GM13976 (cell line): ENCODE results near the gene MTUS2.

Source experiments
- DNase-seq: peaks from one replicate; pipeline ENCODE4 v3.0.0; 2012; ENCODE audit warnings: low spot score
- in situ Hi-C: fragments of 300-500 bp; cut with MboI; formaldehyde crosslinking; loops from one replicate; pipeline ENCODE4 v1.12.0; 2022; ENCODE audit warnings: low sequenced_read_pairs, mixed read lengths, inconsistent platforms; ENCODE audit not compliant: unreplicated experiment
- TF ChIP-seq, protein P1 (sequence below): IDR thresholded peaks from 2 replicates; pipeline ENCODE4 v1.5.1; 2012; ENCODE audit warnings: borderline replicate concordance, mild to moderate bottlenecking; ENCODE audit not compliant: insufficient read depth; ENCODE audit errors: extremely low read depth, missing control alignments, control extremely low read depth

Gene MTUS2

DNA sequence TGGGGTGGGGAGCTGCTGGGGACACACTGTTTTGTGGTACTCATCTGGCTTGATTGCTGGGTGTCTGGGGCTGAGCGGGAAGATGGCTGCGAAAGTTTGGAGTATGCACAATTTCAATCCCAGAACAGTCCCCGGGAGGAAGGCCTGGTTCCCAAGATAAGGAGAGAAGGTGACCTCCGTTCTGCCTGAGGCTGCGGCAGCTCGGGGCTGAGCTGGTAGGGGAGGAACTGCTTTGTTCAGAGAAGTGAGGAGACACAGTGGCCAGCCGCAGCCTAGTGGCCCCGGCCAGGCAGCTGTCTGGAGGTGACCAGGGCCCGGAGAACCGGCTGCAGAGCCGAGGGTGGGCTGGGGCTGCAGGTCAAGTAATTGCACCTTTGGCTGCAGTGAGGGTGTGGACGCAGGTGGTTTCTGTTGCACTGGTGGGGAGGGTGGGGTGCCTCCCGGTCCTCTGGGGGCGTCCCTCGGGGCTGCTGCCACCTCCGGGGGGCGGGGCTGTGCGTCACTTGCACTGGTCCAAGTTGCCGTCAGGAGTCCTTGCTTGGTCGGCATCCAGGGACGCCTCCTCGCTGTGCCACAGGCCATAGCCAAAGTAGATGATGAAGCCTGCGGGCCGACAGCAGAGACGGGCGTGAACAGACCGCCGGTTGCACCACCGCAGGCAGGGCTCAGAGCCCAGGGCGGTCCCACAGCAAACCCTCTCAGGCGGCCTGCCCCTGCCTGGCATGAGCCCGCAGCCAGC is 694.0 kb downstream of the MTUS2 start:
- DNase-seq = no peak
- TF ChIP-seq, protein P1, sequence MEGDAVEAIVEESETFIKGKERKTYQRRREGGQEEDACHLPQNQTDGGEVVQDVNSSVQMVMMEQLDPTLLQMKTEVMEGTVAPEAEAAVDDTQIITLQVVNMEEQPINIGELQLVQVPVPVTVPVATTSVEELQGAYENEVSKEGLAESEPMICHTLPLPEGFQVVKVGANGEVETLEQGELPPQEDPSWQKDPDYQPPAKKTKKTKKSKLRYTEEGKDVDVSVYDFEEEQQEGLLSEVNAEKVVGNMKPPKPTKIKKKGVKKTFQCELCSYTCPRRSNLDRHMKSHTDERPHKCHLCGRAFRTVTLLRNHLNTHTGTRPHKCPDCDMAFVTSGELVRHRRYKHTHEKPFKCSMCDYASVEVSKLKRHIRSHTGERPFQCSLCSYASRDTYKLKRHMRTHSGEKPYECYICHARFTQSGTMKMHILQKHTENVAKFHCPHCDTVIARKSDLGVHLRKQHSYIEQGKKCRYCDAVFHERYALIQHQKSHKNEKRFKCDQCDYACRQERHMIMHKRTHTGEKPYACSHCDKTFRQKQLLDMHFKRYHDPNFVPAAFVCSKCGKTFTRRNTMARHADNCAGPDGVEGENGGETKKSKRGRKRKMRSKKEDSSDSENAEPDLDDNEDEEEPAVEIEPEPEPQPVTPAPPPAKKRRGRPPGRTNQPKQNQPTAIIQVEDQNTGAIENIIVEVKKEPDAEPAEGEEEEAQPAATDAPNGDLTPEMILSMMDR = no peak
- in situ Hi-C loops = no loop called here

DNA sequence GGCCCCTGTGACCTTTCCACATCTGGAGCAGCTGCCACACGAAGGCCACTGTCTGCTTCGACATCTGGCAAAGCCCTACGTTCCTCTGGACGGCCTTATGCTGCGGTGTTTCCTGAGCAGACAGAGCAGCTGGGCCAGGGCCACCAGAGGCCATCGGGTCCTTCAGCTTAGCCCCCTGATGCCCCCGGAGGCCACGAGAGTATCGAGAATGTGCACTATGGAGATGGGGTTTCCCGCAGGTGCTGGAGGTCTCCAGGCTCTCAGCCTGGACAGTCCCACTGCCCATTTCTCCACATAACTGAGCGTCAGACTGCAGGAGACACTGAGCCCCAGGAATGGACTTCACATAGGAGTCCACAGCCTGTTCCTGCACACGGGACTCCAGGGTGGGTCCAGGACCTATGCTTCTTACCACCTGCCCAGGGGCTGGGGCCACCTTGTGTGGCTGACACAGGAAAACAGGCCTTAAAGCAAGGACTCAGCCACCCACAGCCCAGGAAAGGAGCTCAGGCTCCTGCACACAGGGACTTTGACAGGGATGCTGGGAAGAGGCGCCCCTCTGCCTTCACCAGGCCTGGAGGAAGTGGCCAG is 694.7 kb downstream of the MTUS2 start:
- DNase-seq = no peak
- TF ChIP-seq, protein P1 = no peak
- in situ Hi-C loops = no loop called here

DNA sequence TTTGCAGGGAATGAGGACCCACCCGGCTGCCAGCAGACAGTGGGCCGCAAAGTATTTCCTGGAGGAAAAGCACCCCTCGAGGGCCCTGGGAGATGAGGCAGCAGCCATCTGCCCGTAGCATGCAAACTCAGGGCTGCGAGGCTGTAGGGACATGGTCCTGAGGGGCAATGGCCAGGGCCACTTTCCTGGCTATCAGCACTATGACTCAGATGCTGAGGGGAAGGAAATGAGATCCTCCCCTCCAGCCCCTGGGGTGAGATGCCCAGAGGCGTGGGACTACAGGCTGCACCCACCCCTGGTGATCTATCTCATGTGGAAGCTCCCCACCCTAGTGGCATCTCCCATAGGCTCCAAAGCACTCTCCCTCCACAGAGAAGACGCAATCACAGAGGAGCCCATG is 695.2 kb downstream of the MTUS2 start:
- in situ Hi-C loops = no loop called here
- DNase-seq = no peak
- TF ChIP-seq, protein P1 = no peak

DNA sequence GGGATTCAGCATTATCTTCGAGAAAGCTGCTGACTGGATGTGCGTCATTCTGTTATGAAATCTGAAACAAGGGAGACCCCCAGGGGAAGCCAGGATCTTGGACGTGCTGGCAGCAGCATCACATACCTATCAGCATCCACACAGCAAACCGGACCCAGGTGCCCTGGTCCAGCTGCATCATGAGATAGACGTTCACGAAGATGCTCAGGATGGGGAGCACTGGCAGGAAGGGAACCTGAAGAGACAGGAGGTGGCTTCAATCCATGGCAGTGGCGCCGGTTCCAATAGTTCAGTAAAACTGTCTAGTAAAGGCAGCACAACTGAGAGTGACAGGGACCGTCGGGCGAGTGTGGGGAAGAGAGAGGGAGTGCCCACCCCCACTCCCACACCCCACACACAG is 695.9 kb downstream of the MTUS2 start:
- in situ Hi-C loops = no loop called here
- TF ChIP-seq, protein P1 = no peak
- DNase-seq = no peak

DNA sequence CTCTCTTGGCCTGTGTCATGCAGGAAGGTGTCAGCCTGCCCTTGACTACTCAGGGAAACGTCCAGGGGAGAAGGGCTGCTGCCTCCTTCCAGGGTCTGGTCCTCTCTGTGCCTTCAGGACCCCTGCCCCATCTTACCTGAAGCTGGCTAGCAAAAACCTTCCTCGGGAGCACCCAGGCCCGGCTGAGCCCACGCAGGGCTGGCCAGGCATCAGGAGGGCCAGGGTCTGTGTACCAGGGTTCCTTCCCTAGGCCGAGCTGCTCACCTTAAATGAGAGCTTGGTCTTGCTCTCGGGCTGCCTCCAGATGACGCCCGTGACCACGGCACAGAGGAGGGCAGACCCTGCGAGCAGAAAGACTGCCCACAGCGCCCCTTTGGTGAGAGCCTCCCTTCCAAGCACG is 696.7 kb downstream of the MTUS2 start:
- no peak for DNase-seq
- TF ChIP-seq, protein P1 = no peak
- in situ Hi-C loops = no loop called here

DNA sequence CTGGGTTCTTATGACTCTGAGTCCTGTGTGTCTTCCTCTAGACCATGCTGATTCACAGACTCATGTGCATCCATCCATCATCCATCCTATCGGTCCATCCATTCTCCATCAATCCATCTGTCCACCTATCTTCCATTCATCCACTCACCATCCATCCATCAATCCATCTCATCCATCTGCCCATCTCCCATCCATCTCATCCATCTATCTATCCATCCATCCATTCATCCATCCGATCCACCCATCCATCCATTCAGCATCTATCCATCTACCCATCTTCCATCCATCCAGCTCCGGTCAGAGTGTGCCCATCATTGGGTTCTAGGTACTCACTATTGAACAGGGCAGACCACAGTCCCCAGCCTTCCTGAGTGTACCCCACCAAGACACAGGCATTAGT is 699.8 kb downstream of the MTUS2 start:
- TF ChIP-seq, protein P1 = no peak
- no peak for DNase-seq
- in situ Hi-C loops = no loop called here
